ENCODE results near the gene HMSD. TPM values are rescaled to one million over a fixed set of nuclear protein-coding genes. Genes with fewer than 3 reads are reported as not detected.

Gene HMSD
- total RNA-seq, 4 donors from 2014 or later: 0.18 to 0.19 TPM; not detected in 2

GRCh38 chr18:63986885-63987284 is 37.8 kb downstream of the HMSD start:
- DNase-seq: no peak
- H3K9me3 ChIP-seq: no peaks in the 10 kb centered on the region
- no peak overlapping the region for H3K27ac ChIP-seq
- TF ChIP-seq POLR2A (IDR thresholded peaks at IDR 0.05) (no peak), CTCF (IDR thresholded peaks at IDR 0.05) (no peak)
- no peaks in the 10 kb centered on the region for H3K27me3 ChIP-seq
- intact Hi-C loops (cut with DNase I): no loop called here
- H3K4me3 ChIP-seq: no peak overlapping the region
- peaks cover 7 to 66% (median 8%) of the 10 kb centered on the region in 3 donors for H3K36me3 ChIP-seq
- 90 to 96% methylated on average over 7 of the region's 7 CpGs for WGBS, 2 donors
- H3K4me1 ChIP-seq: no peaks in the 10 kb centered on the region

- no peak for DNase-seq
- Histone ChIP-seq H3K36me3 (peaks cover 0 to 58% (median 0%) of the 10 kb centered on the region in 3 donors), H3K27ac (no peak overlapping the region), H3K27me3 (no peaks in the 10 kb centered on the region), H3K4me3 (no peak overlapping the region), H3K4me1 (no peaks in the 10 kb centered on the region), H3K9me3 (no peaks in the 10 kb centered on the region)
- TF ChIP-seq CTCF (IDR thresholded peaks at IDR 0.05) (no peak), POLR2A (IDR thresholded peaks at IDR 0.05) (no peak)
- intact Hi-C loops (cut with DNase I): no loop called here
- 48 to 66% methylated on average over 2 of the region's 2 CpGs for WGBS, 2 donors
These were observed 38.6 kb downstream of the HMSD start for GRCh38 chr18:63987743-63988142.

GRCh38 chr18:63992751-63993150 is 43.6 kb downstream of the HMSD start:
- Histone ChIP-seq H3K27me3 (no peaks in the 10 kb centered on the region), H3K9me3 (peaks cover 0 to 4% (median 3%) of the 10 kb centered on the region in 3 donors), H3K4me3 (no peak overlapping the region), H3K27ac (no peak overlapping the region), H3K4me1 (no peaks in the 10 kb centered on the region), H3K36me3 (peaks cover 0 to 8% (median 0%) of the 10 kb centered on the region in 3 donors)
- 87 to 88% methylated on average over 5 to 7 of the region's 7 CpGs for WGBS, 2 donors
- no peak for DNase-seq
- TF ChIP-seq CTCF (IDR thresholded peaks at IDR 0.05) (no peak), POLR2A (IDR thresholded peaks at IDR 0.05) (no peak)
- intact Hi-C loops (cut with DNase I): no loop called here

GRCh38 chr18:63994783-63995399 is 45.8 kb downstream of the HMSD start:
- TF ChIP-seq CTCF (IDR thresholded peaks at IDR 0.05) (peak; percentile 64 to 89 (median 73)), POLR2A (IDR thresholded peaks at IDR 0.05) (no peak)
- Histone ChIP-seq H3K36me3 (no peaks in the 10 kb centered on the region), H3K4me1 (no peaks in the 10 kb centered on the region), H3K27me3 (no peaks in the 10 kb centered on the region), H3K4me3 (no peak overlapping the region), H3K27ac (no peak overlapping the region), H3K9me3 (peaks cover 0 to 4% (median 3%) of the 10 kb centered on the region in 3 donors)
- intact Hi-C loops (cut with DNase I): no loop called here
- WGBS, 2 donors: 0 to 19% methylated on average over 1 to 6 of the region's 6 CpGs
- no peak for DNase-seq

- WGBS, 2 donors: 72 to 89% methylated on average over 4 of the region's 4 CpGs
- no peaks in the 10 kb centered on the region for H3K4me1 ChIP-seq
- intact Hi-C loops (cut with DNase I): no loop called here
These were observed 47.9 kb downstream of the HMSD start for GRCh38 chr18:63997041-63997440.

More at GRCh38 chr18:63997041-63997440, 47.9 kb downstream of the HMSD start:
- Histone ChIP-seq H3K27ac (no peak overlapping the region), H3K9me3 (peaks cover 0 to 4% (median 3%) of the 10 kb centered on the region in 3 donors), H3K27me3 (peaks cover 0 to 10% (median 0%) of the 10 kb centered on the region in 4 donors), H3K4me3 (no peak overlapping the region), H3K36me3 (no peaks in the 10 kb centered on the region)
- TF ChIP-seq CTCF (IDR thresholded peaks at IDR 0.05) (no peak), POLR2A (IDR thresholded peaks at IDR 0.05) (no peak)
- DNase-seq: no peak
